ENCODE results near the gene FUNDC2.

The FUNDC2 gene

GRCh38 chrX:155069414-155069813 lies 42.8 kb downstream of the FUNDC2 start:
- no peak for DNase-seq (ENCODE audit: low read depth)

GRCh38 chrX:155070038-155070437 lies 43.4 kb downstream of the FUNDC2 start:
- no peak for DNase-seq (ENCODE audit: low read depth)

- DNase-seq (ENCODE audit: low read depth), result no peak
Observed at GRCh38 chrX:155070663-155070974, 44.0 kb downstream of the FUNDC2 start.

GRCh38 chrX:155070975-155071693 lies 44.5 kb downstream of the FUNDC2 start, which contains the start of the genes BRCC3, CMC4 and MTCP1:
Gene BRCC3 (plus strand): TSS chrX:155071508. CDS start chrX:155071528, 20 bp downstream.
Gene CMC4 (minus strand): TSS chrX:155071136. CDS start chrX:155064023, 7,113 bp downstream.
Gene MTCP1 (minus strand): TSS chrX:155071136. CDS start chrX:155066010, 5,126 bp downstream.
- peak; percentile 67 for DNase-seq (ENCODE audit: low read depth)

- DNase-seq (ENCODE audit: low read depth), result no peak
Observed at GRCh38 chrX:155071694-155072280, 45.1 kb downstream of the FUNDC2 start.

GRCh38 chrX:155086202-155086840 lies 59.7 kb downstream of the FUNDC2 start:
- DNase-seq (ENCODE audit: low read depth), result no peak

GRCh38 chrX:155086961-155087735 lies 60.5 kb downstream of the FUNDC2 start:
- DNase-seq (ENCODE audit: low read depth), result no peak

- DNase-seq (ENCODE audit: low read depth), result no peak
Observed at GRCh38 chrX:155094468-155095061, 67.9 kb downstream of the FUNDC2 start.

GRCh38 chrX:155105919-155106318 lies 79.3 kb downstream of the FUNDC2 start:
- no peak for DNase-seq (ENCODE audit: low read depth)

- no peak for DNase-seq (ENCODE audit: low read depth)
Observed at GRCh38 chrX:155108427-155108826, 81.8 kb downstream of the FUNDC2 start.
